HepG2 (cell line): ENCODE data around the gene NPFFR1. TPM values are rescaled to one million over a fixed set of nuclear protein-coding genes. Genes with fewer than 3 reads are reported as not detected.

Experiments used
- ATAC-seq: fragments of 200-7000 bp; cut with Tn5 transposase; 3 replicates; pipeline ENCODE4 v1.9.1; 2020; ENCODE audit warnings: mild to moderate bottlenecking, moderate library complexity
- BruUV-seq: library from RNA; stranded (reverse); fragments of 400-500 nt; replicated peaks from 2 replicates; lab custom pipeline; 2021; lab: Mats Ljungman, UMichigan
- CTCF ChIA-PET: fragments of 300-600 bp; formaldehyde crosslinking; extraction: SDS; loops from one replicate; lab custom pipeline; 2021; ENCODE audit warnings: low total read pairs, inconsistent platforms, low intra/inter-chr PET ratio; lab: Yijun Ruan, JAX
- POLR2A ChIA-PET: fragments of 350-600 bp; sonication (Branson Sonifier 250); formaldehyde crosslinking; loops from one replicate; lab custom pipeline; 2020; ENCODE audit warnings: antibody characterized with exemption, inconsistent platforms; lab: Yijun Ruan, JAX
- DNase-seq: peaks from one replicate; pipeline ENCODE4 v3.0.0-alpha.2; 2015; ENCODE audit warnings: low spot score
- FAIRE-seq: peaks from 3 replicates; lab custom pipeline; 2011; peaks lifted over from hg19 to GRCh38; lab: Jason Lieb, UNC
- H2AFZ ChIP-seq: one replicate; pipeline ENCODE4 v1.6.1; 2011; ENCODE audit warnings: low read length, inconsistent platforms
- H3K27ac ChIP-seq: fragments of 300-600 bp; 3 replicates; pipeline ENCODE4 v1.8.0; 2011; ENCODE audit warnings: mixed run types, mild to moderate bottlenecking, mixed read lengths, low read length, inconsistent platforms; ENCODE audit not compliant: insufficient read depth; ENCODE audit errors: extremely low read length
- H3K27me3 ChIP-seq, 2 experiments: fragments of 200-600 bp in 1 of 2; 2 replicates in 1 of 2; 3 replicates in 1 of 2; pipeline versions ENCODE4 v1.6.0 to v1.8.0; 2011; ENCODE audit warnings: low read length in 2 of 2, mild to moderate bottlenecking in 2 of 2, moderate library complexity in 2 of 2, inconsistent platforms in 1 of 2; ENCODE audit not compliant: insufficient read depth in 2 of 2, control insufficient read depth in 1 of 2
- H3K36me3 ChIP-seq, 2 experiments: fragments of 200-600 bp in 1 of 2; replicated peaks in 1 of 2; 2 replicates in 1 of 2; 3 replicates in 1 of 2; pipeline versions ENCODE4 v1.5.1 to v1.8.0; 2011; ENCODE audit warnings: low read length in 2 of 2, inconsistent platforms in 1 of 2; ENCODE audit not compliant: insufficient read depth in 2 of 2, control insufficient read depth in 1 of 2
- H3K4me1 ChIP-seq: 2 replicates; pipeline ENCODE4 v1.5.1; 2012; ENCODE audit warnings: low read length, inconsistent platforms; ENCODE audit not compliant: insufficient read depth
- H3K4me2 ChIP-seq: 2 replicates; pipeline ENCODE4 v1.6.0; 2011; ENCODE audit warnings: low read depth, low read length, inconsistent platforms
- H3K4me3 ChIP-seq, 3 experiments: fragments of 200-600 bp in 1 of 3; sonication (generic), shearing (Covaris generic) in 1 of 3; replicated peaks in 1 of 3; 2 replicates each; pipeline ENCODE4 v1.5.1; 2011 to 2016; ENCODE audit warnings: low read length in 3 of 3, inconsistent platforms in 2 of 3, low read depth in 2 of 3, mild to moderate bottlenecking in 2 of 3, control low read depth in 1 of 3, mixed read lengths in 1 of 3; ENCODE audit not compliant: insufficient read depth in 1 of 3
- H3K79me2 ChIP-seq: one replicate; pipeline ENCODE4 v1.6.1; 2011; ENCODE audit warnings: low read length, inconsistent platforms; ENCODE audit not compliant: insufficient read depth
- H3K9ac ChIP-seq: 2 replicates; pipeline ENCODE4 v1.6.0; 2011; ENCODE audit warnings: mild to moderate bottlenecking, low read depth, low read length, inconsistent platforms; ENCODE audit not compliant: insufficient read depth
- H3K9me3 ChIP-seq: 2 replicates; pipeline ENCODE4 v1.5.1; 2012; ENCODE audit warnings: mild to moderate bottlenecking, low read length
- H4K20me1 ChIP-seq: 2 replicates; pipeline ENCODE4 v1.6.0; 2011; ENCODE audit warnings: inconsistent platforms, mild to moderate bottlenecking, low read length, moderate library complexity; ENCODE audit not compliant: insufficient read depth
- HHEX ChIP-seq: IDR thresholded peaks from 2 replicates; pipeline ENCODE4 v1.6.1; 2016; ENCODE audit warnings: control low read depth
- HNRNPH1 ChIP-seq: fragments of 200-400 bp; formaldehyde crosslinking; optimal IDR thresholded peaks from 2 replicates; pipeline ENCODE3; 2017; ENCODE audit warnings: mild to moderate bottlenecking, low read depth, low read length
- IRX3 ChIP-seq: sonication (generic); formaldehyde crosslinking; IDR thresholded peaks from 2 replicates; pipeline ENCODE4 v1.8.1; 2023; ENCODE audit warnings: mild to moderate bottlenecking, low read depth, missing genetic modification reagents, borderline replicate concordance
- KMT2A ChIP-seq: sonication (generic); formaldehyde crosslinking; IDR thresholded peaks from 2 replicates; pipeline ENCODE4 v1.4.0; 2020; ENCODE audit warnings: missing genetic modification reagents
- NCOA2 ChIP-seq: sonication (generic); formaldehyde crosslinking; IDR thresholded peaks from 2 replicates; pipeline ENCODE4 v1.8.0; 2022; ENCODE audit warnings: inconsistent platforms
- RFXANK ChIP-seq: IDR thresholded peaks from 2 replicates; pipeline ENCODE4 v1.6.1; 2016
- SOX6 ChIP-seq, 2 experiments: fragments of 450-650 bp in 1 of 2; sonication (generic) in 1 of 2; formaldehyde crosslinking in 1 of 2; IDR thresholded peaks; 2 replicates each; pipeline versions ENCODE4 v1.4.0 to v1.6.1; 2017 to 2020; ENCODE audit warnings: antibody characterized with exemption in 1 of 2, mild to moderate bottlenecking in 1 of 2, missing genetic modification reagents in 1 of 2
- ZBTB43 ChIP-seq: sonication (generic); formaldehyde crosslinking; conservative IDR thresholded peaks from 2 replicates; pipeline ENCODE4 v1.4.0; 2020; ENCODE audit warnings: missing genetic modification reagents
- ZFP36 ChIP-seq: fragments of 150-350 bp; IDR thresholded peaks from 2 replicates; pipeline ENCODE4 v1.6.1; 2018; ENCODE audit warnings: borderline replicate concordance, low read length, low read depth; ENCODE audit not compliant: partially characterized antibody
- ZFYVE20 ChIP-seq: sonication (generic); formaldehyde crosslinking; IDR thresholded peaks from 2 replicates; pipeline ENCODE4 v1.8.0; 2023; ENCODE audit warnings: low read depth, mild to moderate bottlenecking, moderate library complexity, missing genetic modification reagents, borderline replicate concordance
- ZNF230 ChIP-seq: sonication (generic); formaldehyde crosslinking; IDR thresholded peaks from 2 replicates; pipeline ENCODE4 v1.4.0; 2020; ENCODE audit warnings: mild to moderate bottlenecking, missing genetic modification reagents
- ZNF34 ChIP-seq: sonication (generic); formaldehyde crosslinking; IDR thresholded peaks from 2 replicates; pipeline ENCODE4 v1.4.0; 2020; ENCODE audit warnings: mild to moderate bottlenecking, missing genetic modification reagents, borderline replicate concordance
- ZNF513 ChIP-seq: sonication (generic); formaldehyde crosslinking; conservative IDR thresholded peaks from 2 replicates; pipeline ENCODE4 v1.5.0; 2020; ENCODE audit warnings: missing genetic modification reagents
- ZNF557 ChIP-seq: sonication (generic); formaldehyde crosslinking; IDR thresholded peaks from 2 replicates; pipeline ENCODE4 v1.4.0; 2020; ENCODE audit warnings: missing genetic modification reagents
- ZNF879 ChIP-seq: sonication (generic); formaldehyde crosslinking; IDR thresholded peaks from 2 replicates; pipeline ENCODE4 v1.8.1; 2023; ENCODE audit warnings: missing genetic modification reagents
- WGBS: methylation state at CpG from one replicate; pipeline ENCODE4 v1.1.6; 2017; ENCODE audit warnings: low lambda C conversion rate; 5-methylcytosine and 5-hydroxymethylcytosine counted together
- in situ Hi-C: cut with HindIII; loops from 2 replicates; pipeline ENCODE4 v1.10.0; 2017; ENCODE audit warnings: low pct_unique_long_range_greater_than_20kb; ENCODE audit not compliant: extremely low pct_ligation_motif_present
- intact Hi-C: fragments of 100-400 bp; cut with micrococcal nuclease; formaldehyde crosslinking; loops from one replicate; pipeline ENCODE4 v1.10.0; 2022; ENCODE audit not compliant: unreplicated experiment
- polyA plus RNA-seq, 8 experiments: library from polyadenylated mRNA; depleted of rRNA in 3 of 8; stranded (reverse) in 7 of 8; unstranded in 1 of 8; fragments of >200 nt; fragmentation: Illumina TruSeq in 4 of 8; extraction: Trizol in 4 of 8; gene quantifications; 2 replicates each; pipeline versions ENCODE4 v1.2.1 to v1.2.3, GENCODE V29; 2011 to 2016; ENCODE audit warnings: low read depth in 4 of 8, missing spikeins in 1 of 8, mixed read lengths in 1 of 8; ENCODE audit not compliant: insufficient read depth in 1 of 8
- total RNA-seq, 5 experiments: library from RNA; depleted of rRNA; stranded (reverse); fragments of >200 nt; fragmentation: Illumina TruSeq; extraction: Trizol; gene quantifications; 2 replicates each; pipeline ENCODE4 v1.2.3, GENCODE V29; 2016; ENCODE audit warnings: low read depth in 1 of 5

Gene NPFFR1
- total and polyA plus RNA-seq, 2 of the 13 experiments (the other 11 are each of a cell fraction or from before 2014, with no cell fraction given) = under 0.01 TPM; not detected in 1

- H3K27ac ChIP-seq = no peak overlapping the region
- CTCF ChIA-PET = no interaction called here
- no peak for FAIRE-seq
These were observed 55.3 kb downstream of the NPFFR1 start for GRCh38 chr10:70228491-70228890.

More at GRCh38 chr10:70228491-70228890, 55.3 kb downstream of the NPFFR1 start:
- WGBS = 77% methylated on average over 1 of the region's 1 CpG
- Histone ChIP-seq H4K20me1 (peaks cover 12% of the 10 kb centered on the region; the same call in 1 of the 2 replicates), H3K9me3 (no peaks in the 10 kb centered on the region), H3K9ac (no peak overlapping the region), H3K36me3 (peaks cover 2 to 31% of the 10 kb centered on the region in 2 experiments), H3K27me3 (no peaks in the 10 kb centered on the region; a peak in 1 of 5 replicates), H3K4me2 (0 out of 2 replicates have a peak overlapping the region, but pooled peaks have one; percentile 8), H3K79me2 (peaks cover 84% of the 10 kb centered on the region), H2AFZ (no peak overlapping the region), H3K4me1 (peaks cover 65% of the 10 kb centered on the region), H3K4me3 (no peak overlapping the region)
- intact Hi-C loops = no loop called here
- BruUV-seq = no TSS peak
- TF ChIP-seq ZNF34 (no peak), HNRNPH1 (no peak), ZFP36 (no peak), ZBTB43 (no peak), NCOA2 (no peak), SOX6 (IDR thresholded peaks at IDR 0.05) (no peak), SOX6 (CRISPR knock-in tag; IDR thresholded peaks at IDR 0.05) (no peak), KMT2A (CRISPR knock-in tag) (no peak), HHEX (CRISPR knock-in tag) (no peak), ZFYVE20 (CRISPR knock-in tag) (no peak), ZNF879 (CRISPR knock-in tag) (no peak), ZNF557 (no peak), IRX3 (no peak), RFXANK (CRISPR knock-in tag) (no peak), ZNF230 (no peak), ZNF513 (CRISPR knock-in tag) (no peak)
- DNase-seq (no peak), ATAC-seq (no peak)
- in situ Hi-C loops = no loop called here
- POLR2A ChIA-PET = interaction anchor here (1.3 to 1.7 kb wide), 2 partner anchors 58 to 136 kb away, joined by 3 to 5 read pairs; partner anchors contain the start of gene SAR1A
